HepG2 (cell line): Measurements from ENCODE around the gene OBSL1. TPM values are rescaled to one million over a fixed set of nuclear protein-coding genes. Genes with fewer than 3 reads are reported as not detected.

Source experiments
- ARID5B ChIP-seq: IDR thresholded peaks from 2 replicates; pipeline ENCODE4 v1.4.0; 2020; ENCODE audit warnings: mild to moderate bottlenecking, missing genetic modification reagents
- ATRX ChIP-seq: sonication (generic); formaldehyde crosslinking; IDR thresholded peaks from 2 replicates; pipeline ENCODE4 v1.4.0; 2020; ENCODE audit warnings: missing genetic modification reagents, borderline replicate concordance
- BRD4 ChIP-seq: sonication (generic); formaldehyde crosslinking; IDR thresholded peaks from 2 replicates; pipeline ENCODE4 v1.4.0; 2020; ENCODE audit warnings: missing genetic modification reagents
- ETV5 ChIP-seq: IDR thresholded peaks from 2 replicates; pipeline ENCODE4 v1.6.1; 2018; ENCODE audit warnings: missing biosample characterization, missing genetic modification reagents, inconsistent platforms, borderline replicate concordance
- HHEX ChIP-seq: IDR thresholded peaks from 2 replicates; pipeline ENCODE4 v1.6.1; 2016; ENCODE audit warnings: control low read depth
- HNF4A ChIP-seq: sonication (generic); formaldehyde crosslinking; IDR thresholded peaks from 2 replicates; pipeline ENCODE4 v1.4.0; 2020; ENCODE audit warnings: missing genetic modification reagents
- HOXA9 ChIP-seq: sonication (generic); formaldehyde crosslinking; IDR thresholded peaks from 2 replicates; pipeline ENCODE4 v1.8.1; 2022; ENCODE audit warnings: missing genetic modification reagents, mild to moderate bottlenecking, moderate library complexity, borderline replicate concordance
- KDM2A ChIP-seq: sonication (generic); formaldehyde crosslinking; IDR thresholded peaks from 2 replicates; pipeline ENCODE4 v1.4.0; 2020; ENCODE audit warnings: low read depth, missing genetic modification reagents, borderline replicate concordance
- KMT2A ChIP-seq: sonication (generic); formaldehyde crosslinking; IDR thresholded peaks from 2 replicates; pipeline ENCODE4 v1.4.0; 2020; ENCODE audit warnings: missing genetic modification reagents
- MTA3 ChIP-seq: sonication (generic); formaldehyde crosslinking; IDR thresholded peaks from 2 replicates; pipeline ENCODE4 v1.4.0; 2020; ENCODE audit warnings: missing genetic modification reagents
- MYC ChIP-seq: sonication (generic); formaldehyde crosslinking; IDR thresholded peaks from 2 replicates; pipeline ENCODE4 v1.9.0; 2021; ENCODE audit warnings: missing genetic modification reagents, borderline replicate concordance
- PHF21A ChIP-seq: sonication (generic); formaldehyde crosslinking; IDR thresholded peaks from 2 replicates; pipeline ENCODE4 v1.5.0; 2020; ENCODE audit warnings: mild to moderate bottlenecking, missing genetic modification reagents
- PRPF4 ChIP-seq: fragments of 200-400 bp; formaldehyde crosslinking; IDR thresholded peaks from 2 replicates; pipeline ENCODE4 v1.6.1; 2016; ENCODE audit warnings: low read length, low read depth; ENCODE audit not compliant: poor library complexity, severe bottlenecking
- SIN3A ChIP-seq: IDR thresholded peaks from 2 replicates; pipeline ENCODE4 v1.6.1; 2011; ENCODE audit warnings: low read depth, mild to moderate bottlenecking, control low read depth, low read length, borderline replicate concordance
- ZBTB7A ChIP-seq: sonication (generic); formaldehyde crosslinking; IDR thresholded peaks from 2 replicates; pipeline ENCODE4 v1.8.0; 2022; ENCODE audit warnings: mild to moderate bottlenecking, missing genetic modification reagents
- ZIK1 ChIP-seq: sonication (generic); formaldehyde crosslinking; IDR thresholded peaks from 2 replicates; pipeline ENCODE4 v1.5.0; 2020; ENCODE audit warnings: mild to moderate bottlenecking, low read depth, missing genetic modification reagents, borderline replicate concordance
- ZNF367 ChIP-seq: sonication (generic); formaldehyde crosslinking; IDR thresholded peaks from 2 replicates; pipeline ENCODE4 v1.4.0; 2020; ENCODE audit warnings: missing genetic modification reagents, borderline replicate concordance
- ZNF382 ChIP-seq: sonication (generic); formaldehyde crosslinking; IDR thresholded peaks from 2 replicates; pipeline ENCODE4 v1.5.0; 2020; ENCODE audit warnings: missing genetic modification reagents, mild to moderate bottlenecking, borderline replicate concordance
- ZNF629 ChIP-seq: sonication (generic); formaldehyde crosslinking; conservative IDR thresholded peaks from 2 replicates; pipeline ENCODE4 v1.5.0; 2020; ENCODE audit warnings: missing genetic modification reagents
- ZNF678 ChIP-seq: sonication (generic); formaldehyde crosslinking; IDR thresholded peaks from 2 replicates; pipeline ENCODE4 v1.4.0; 2020; ENCODE audit warnings: mild to moderate bottlenecking, missing genetic modification reagents
- polyA plus RNA-seq, 8 experiments: library from polyadenylated mRNA; depleted of rRNA in 3 of 8; stranded (reverse) in 7 of 8; unstranded in 1 of 8; fragments of >200 nt; fragmentation: Illumina TruSeq in 4 of 8; extraction: Trizol in 4 of 8; gene quantifications; 2 replicates each; pipeline versions ENCODE4 v1.2.1 to v1.2.3, GENCODE V29; 2011 to 2016; ENCODE audit warnings: low read depth in 4 of 8, missing spikeins in 1 of 8, mixed read lengths in 1 of 8; ENCODE audit not compliant: insufficient read depth in 1 of 8
- total RNA-seq, 5 experiments: library from RNA; depleted of rRNA; stranded (reverse); fragments of >200 nt; fragmentation: Illumina TruSeq; extraction: Trizol; gene quantifications; 2 replicates each; pipeline ENCODE4 v1.2.3, GENCODE V29; 2016; ENCODE audit warnings: low read depth in 1 of 5
- TF ChIP-seq, protein P1 (sequence below): sonication (generic); formaldehyde crosslinking; IDR thresholded peaks from 2 replicates; pipeline ENCODE4 v1.4.0; 2020; ENCODE audit warnings: mild to moderate bottlenecking, missing genetic modification reagents
- TF ChIP-seq, protein P2 (sequence below): sonication (generic); formaldehyde crosslinking; IDR thresholded peaks from 2 replicates; pipeline ENCODE4 v1.4.0; 2020; ENCODE audit warnings: missing genetic modification reagents

Gene OBSL1
- total and polyA plus RNA-seq, 2 of the 13 experiments (the other 11 are each of a cell fraction or from before 2014, with no cell fraction given), result 86.7 to 218 TPM

- TF ChIP-seq, protein P1, sequence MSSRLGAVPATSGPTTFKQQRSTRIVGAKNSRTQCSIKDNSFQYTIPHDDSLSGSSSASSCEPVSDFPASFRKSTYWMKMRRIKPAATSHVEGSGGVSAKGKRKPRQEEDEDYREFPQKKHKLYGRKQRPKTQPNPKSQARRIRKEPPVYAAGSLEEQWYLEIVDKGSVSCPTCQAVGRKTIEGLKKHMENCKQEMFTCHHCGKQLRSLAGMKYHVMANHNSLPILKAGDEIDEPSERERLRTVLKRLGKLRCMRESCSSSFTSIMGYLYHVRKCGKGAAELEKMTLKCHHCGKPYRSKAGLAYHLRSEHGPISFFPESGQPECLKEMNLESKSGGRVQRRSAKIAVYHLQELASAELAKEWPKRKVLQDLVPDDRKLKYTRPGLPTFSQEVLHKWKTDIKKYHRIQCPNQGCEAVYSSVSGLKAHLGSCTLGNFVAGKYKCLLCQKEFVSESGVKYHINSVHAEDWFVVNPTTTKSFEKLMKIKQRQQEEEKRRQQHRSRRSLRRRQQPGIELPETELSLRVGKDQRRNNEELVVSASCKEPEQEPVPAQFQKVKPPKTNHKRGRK (CRISPR knock-in tag), result no peak
- TF ChIP-seq KMT2A, result no peak
- no peak for TF ChIP-seq SIN3A
- TF ChIP-seq HNF4A, result no peak
- no peak for TF ChIP-seq ZNF382 (CRISPR knock-in tag)
- no peak for TF ChIP-seq ARID5B (CRISPR knock-in tag)
- no peak for TF ChIP-seq HHEX (CRISPR knock-in tag)
- no peak for TF ChIP-seq ZIK1 (CRISPR knock-in tag)
- TF ChIP-seq PHF21A (CRISPR knock-in tag), result peak; percentile 6; the same call in 1 of the 2 replicates
- TF ChIP-seq MTA3 (CRISPR knock-in tag), result no peak
- no peak for TF ChIP-seq ZNF629
- TF ChIP-seq ZNF678 (CRISPR knock-in tag), result 0 out of 2 replicates have a peak, but pooled peaks have one; percentile 18
- no peak for TF ChIP-seq ZNF367 (CRISPR knock-in tag)
- TF ChIP-seq PRPF4, result no peak
- TF ChIP-seq HOXA9 (CRISPR knock-in tag), result no peak
- no peak for TF ChIP-seq ZBTB7A
- no peak for TF ChIP-seq BRD4 (CRISPR knock-in tag)
- TF ChIP-seq MYC (CRISPR knock-in tag), result no peak
- TF ChIP-seq KDM2A (CRISPR knock-in tag), result peak; percentile 27; the same call in 1 of the 2 replicates
- TF ChIP-seq ATRX (CRISPR knock-in tag), result no peak
- TF ChIP-seq, protein P2, sequence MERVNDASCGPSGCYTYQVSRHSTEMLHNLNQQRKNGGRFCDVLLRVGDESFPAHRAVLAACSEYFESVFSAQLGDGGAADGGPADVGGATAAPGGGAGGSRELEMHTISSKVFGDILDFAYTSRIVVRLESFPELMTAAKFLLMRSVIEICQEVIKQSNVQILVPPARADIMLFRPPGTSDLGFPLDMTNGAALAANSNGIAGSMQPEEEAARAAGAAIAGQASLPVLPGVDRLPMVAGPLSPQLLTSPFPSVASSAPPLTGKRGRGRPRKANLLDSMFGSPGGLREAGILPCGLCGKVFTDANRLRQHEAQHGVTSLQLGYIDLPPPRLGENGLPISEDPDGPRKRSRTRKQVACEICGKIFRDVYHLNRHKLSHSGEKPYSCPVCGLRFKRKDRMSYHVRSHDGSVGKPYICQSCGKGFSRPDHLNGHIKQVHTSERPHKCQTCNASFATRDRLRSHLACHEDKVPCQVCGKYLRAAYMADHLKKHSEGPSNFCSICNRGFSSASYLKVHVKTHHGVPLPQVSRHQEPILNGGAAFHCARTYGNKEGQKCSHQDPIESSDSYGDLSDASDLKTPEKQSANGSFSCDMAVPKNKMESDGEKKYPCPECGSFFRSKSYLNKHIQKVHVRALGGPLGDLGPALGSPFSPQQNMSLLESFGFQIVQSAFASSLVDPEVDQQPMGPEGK (CRISPR knock-in tag), result peak; percentile 54
- peak; percentile 13; the same call in 1 of the 2 replicates for TF ChIP-seq ETV5
These were observed 33.5 kb downstream of the OBSL1 start (continued) for GRCh38 chr2:219537657-219538488.
